K562 (cell line): ENCODE data around the gene GTF3C4. TPM values are rescaled to one million over a fixed set of nuclear protein-coding genes. Genes with fewer than 3 reads are reported as not detected.

Experiments
- ATAC-seq: fragments of 200-7000 bp; cut with Tn5 transposase; 3 replicates; pipeline ENCODE4 v1.9.1; 2020; ENCODE audit warnings: moderate library complexity
- BruUV-seq: library from RNA; stranded (reverse); fragments of 400-500 nt; replicated peaks from 2 replicates; lab custom pipeline; 2021; lab: Mats Ljungman, UMichigan
- CTCF ChIA-PET: fragments of 300-600 bp; formaldehyde crosslinking; extraction: SDS; loops from one replicate; lab custom pipeline; 2021; ENCODE audit warnings: low intra/inter-chr PET ratio; lab: Yijun Ruan, JAX
- POLR2A ChIA-PET: fragments of 300-600, 350-650 bp; sonication (Branson Sonifier 250); formaldehyde crosslinking; extraction: SDS; loops from one replicate; lab custom pipeline; 2021; ENCODE audit warnings: antibody characterized with exemption, inconsistent platforms; lab: Yijun Ruan, JAX
- DNase-seq, 4 experiments: peaks; one replicate each; pipeline versions ENCODE4 v3.0.0 to v3.0.0-alpha.2; 2011 to 2018; ENCODE audit warnings: low spot score in 3 of 4, mixed read lengths in 3 of 4; ENCODE audit errors: extremely low read depth in 1 of 4
- FAIRE-seq: peaks from 2 replicates; lab custom pipeline; 2011; peaks lifted over from hg19 to GRCh38; lab: Jason Lieb, UNC
- H2AFZ ChIP-seq: 2 replicates; pipeline ENCODE4 v1.6.0; 2011; ENCODE audit warnings: low read depth, low read length, control low read depth, inconsistent platforms
- H3K27ac ChIP-seq: fragments of 200-600 bp; 3 replicates; pipeline ENCODE4 v1.8.0; 2011; ENCODE audit warnings: low read depth, mild to moderate bottlenecking, control low read depth, inconsistent platforms, low read length, moderate library complexity, mixed read lengths; ENCODE audit errors: extremely low read depth
- H3K27me3 ChIP-seq, 2 experiments: fragments of 300-600 bp in 1 of 2; 2 replicates in 1 of 2; 3 replicates in 1 of 2; pipeline versions ENCODE4 v1.6.0 to v1.8.0; 2011; ENCODE audit warnings: inconsistent platforms in 2 of 2, low read length in 2 of 2, mild to moderate bottlenecking in 1 of 2, mixed read lengths in 1 of 2, moderate library complexity in 1 of 2; ENCODE audit not compliant: control insufficient read depth in 2 of 2, insufficient read depth in 2 of 2
- H3K36me3 ChIP-seq: fragments of 300-600 bp; 3 replicates; pipeline ENCODE4 v1.8.0; 2011; ENCODE audit warnings: mild to moderate bottlenecking, low read length, inconsistent platforms; ENCODE audit not compliant: control insufficient read depth, insufficient read depth
- H3K4me1 ChIP-seq, 2 experiments: fragments of 200-600 bp in 1 of 2; replicated peaks in 1 of 2; 2 replicates in 1 of 2; 3 replicates in 1 of 2; pipeline versions ENCODE4 v1.5.1 to v1.8.0; 2011; ENCODE audit warnings: inconsistent platforms in 2 of 2, low read length in 2 of 2, mild to moderate bottlenecking in 1 of 2, mixed read lengths in 1 of 2, moderate library complexity in 1 of 2; ENCODE audit not compliant: control insufficient read depth in 2 of 2, insufficient read depth in 2 of 2
- H3K4me2 ChIP-seq: 2 replicates; pipeline ENCODE4 v1.6.1; 2011; ENCODE audit warnings: low read length, control low read depth, inconsistent platforms, mixed read lengths; ENCODE audit not compliant: insufficient read depth
- H3K4me3 ChIP-seq: fragments of 200-600 bp; sonication (generic), shearing (Covaris generic); 2 replicates; pipeline ENCODE4 v1.5.1; 2016; ENCODE audit warnings: control low read depth, inconsistent platforms
- H3K79me2 ChIP-seq: fragments of 200-600 bp; 3 replicates; pipeline ENCODE4 v1.8.0; 2011; ENCODE audit warnings: low read length, inconsistent platforms; ENCODE audit not compliant: control insufficient read depth, insufficient read depth
- H3K9ac ChIP-seq, 2 experiments: 2 replicates each; pipeline versions ENCODE4 v1.6.0 to v1.6.1; 2011; ENCODE audit warnings: low read depth in 2 of 2, low read length in 2 of 2, control low read depth in 1 of 2, inconsistent platforms in 1 of 2, mild to moderate bottlenecking in 1 of 2, mixed read lengths in 1 of 2; ENCODE audit not compliant: insufficient read depth in 1 of 2
- H3K9me1 ChIP-seq: one replicate; pipeline ENCODE4 v1.6.0; 2011; ENCODE audit warnings: inconsistent platforms, mild to moderate bottlenecking, low read length, moderate library complexity; ENCODE audit not compliant: control insufficient read depth, insufficient read depth
- H3K9me3 ChIP-seq: replicated peaks from 2 replicates; pipeline ENCODE4 v1.5.1; 2011; ENCODE audit warnings: low read depth, low read length, inconsistent platforms; ENCODE audit not compliant: control insufficient read depth, insufficient read depth
- H4K20me1 ChIP-seq: replicated peaks from 2 replicates; pipeline ENCODE4 v1.6.1; 2011; ENCODE audit warnings: low read length, inconsistent platforms, mixed read lengths; ENCODE audit not compliant: control insufficient read depth, insufficient read depth
- BHLHE40 ChIP-seq: IDR thresholded peaks from 2 replicates; pipeline ENCODE4 v1.6.1; 2011; ENCODE audit warnings: low read length, improper control_type of control experiment
- BMI1 ChIP-seq: fragments of 150-350 bp; IDR thresholded peaks from 2 replicates; pipeline ENCODE4 v1.6.1; 2014; ENCODE audit warnings: low read length
- GTF2F1 ChIP-seq: IDR thresholded peaks from 2 replicates; pipeline ENCODE4 v1.6.1; 2011; ENCODE audit warnings: low read depth, low read length, improper control_type of control experiment
- KDM1A ChIP-seq, 2 experiments: fragments of 450-650 bp; IDR thresholded peaks; 2 replicates each; pipeline ENCODE4 v1.6.1; 2016; ENCODE audit warnings: mild to moderate bottlenecking in 2 of 2
- MED1 ChIP-seq: sonication (generic); formaldehyde crosslinking; IDR thresholded peaks from 2 replicates; pipeline ENCODE4 v1.8.1; 2023; ENCODE audit warnings: missing genetic modification reagents, borderline replicate concordance
- NCOA1 ChIP-seq: fragments of 450-650 bp; IDR thresholded peaks from 2 replicates; pipeline ENCODE4 v1.6.1; 2016; ENCODE audit warnings: low read depth
- PCBP1 ChIP-seq: fragments of 200-400 bp; formaldehyde crosslinking; IDR thresholded peaks from 2 replicates; pipeline ENCODE4 v1.6.1; 2018; ENCODE audit warnings: mild to moderate bottlenecking, low read depth, low read length; ENCODE audit not compliant: poor library complexity, severe bottlenecking
- POLR2AphosphoS2 ChIP-seq: IDR thresholded peaks from 2 replicates; pipeline ENCODE4 v1.6.1; 2012; ENCODE audit warnings: low read length, improper control_type of control experiment
- POLR2H ChIP-seq: IDR thresholded peaks from 2 replicates; pipeline ENCODE4 v1.6.1; 2016; ENCODE audit warnings: missing genetic modification characterization, low read depth, mild to moderate bottlenecking, control low read depth, missing compliant biosample characterization, moderate library complexity
- RBBP5 ChIP-seq: fragments of 200-600 bp; sonication (generic); IDR thresholded peaks from 2 replicates; pipeline ENCODE4 v1.6.1; 2012; ENCODE audit warnings: borderline replicate concordance, mild to moderate bottlenecking, low read length, control low read depth, inconsistent platforms; ENCODE audit not compliant: insufficient read depth, poor library complexity, severe bottlenecking
- ZFP36 ChIP-seq: fragments of 150-350 bp; IDR thresholded peaks from 2 replicates; pipeline ENCODE4 v1.6.1; 2018; ENCODE audit warnings: low read length, low read depth; ENCODE audit not compliant: partially characterized antibody
- WGBS: fragments of 100-300 bp; shearing (Covaris generic); methylation state at CpG from one replicate; pipeline ENCODE4 v1.1.6; 2016; ENCODE audit warnings: low coverage, mixed read lengths; ENCODE audit not compliant: insufficient coverage; ENCODE audit errors: missing lambda C conversion rate; 5-methylcytosine and 5-hydroxymethylcytosine counted together
- in situ Hi-C: fragments of 300-500 bp; cut with MboI; formaldehyde crosslinking; loops from 4 replicates; pipeline ENCODE4 v1.15.0; 2018; ENCODE audit warnings: inconsistent platforms, mixed read lengths
- intact Hi-C: fragments of 100-400 bp; cut with micrococcal nuclease; formaldehyde crosslinking; loops from 2 replicates; pipeline ENCODE4 v1.14.2; 2022
- polyA plus RNA-seq, 8 experiments: library from polyadenylated mRNA; depleted of rRNA in 4 of 8; stranded (reverse) in 5 of 8; unstranded in 3 of 8; fragments of >200 nt; fragmentation: Nextera tagmentation in 2 of 8; fragmentation: Illumina TruSeq in 1 of 8; extraction: Ambion mirVana in 2 of 8; extraction: Trizol in 1 of 8; gene quantifications; 2 replicates each; pipeline versions ENCODE4 v1.2.1 to v1.2.3, GENCODE V29; 2011 to 2014; ENCODE audit warnings: inconsistent platforms in 1 of 8, missing spikeins in 1 of 8
- total RNA-seq, 7 experiments: library from RNA; depleted of rRNA in 6 of 7; stranded (reverse); fragments of >200 nt in 6 of 7; fragmentation: Illumina TruSeq in 2 of 7; extraction: Trizol in 2 of 7; gene quantifications; 2 replicates each; pipeline versions ENCODE4 v1.2.1 to v1.2.3, GENCODE V29; 2011 to 2021; ENCODE audit warnings: low replicate concordance in 1 of 7

The GTF3C4 gene
- total and polyA plus RNA-seq, 9 of the 15 experiments (the other 6 are each of a cell fraction or from before 2014, with no cell fraction given) = 3.9 to 20.0 (median 12.2) TPM

- FAIRE-seq (no peak), DNase-seq (no peak), ATAC-seq (no peak)
- BruUV-seq = no TSS peak
- Histone ChIP-seq H3K27ac (no peak overlapping the region), H3K4me2 (no peak overlapping the region), H3K9me1 (no peaks in the 10 kb centered on the region), H3K9ac (no peak overlapping the region), H3K9me3 (peaks cover 4% of the 10 kb centered on the region; the same call in 1 of the 2 replicates), H2AFZ (no peak overlapping the region), H3K27me3 (peaks cover 0 to 1% of the 10 kb centered on the region in 2 experiments; a peak in 2 of 5 replicates), H3K36me3 (no peaks in the 10 kb centered on the region), H3K4me1 (no peaks in the 10 kb centered on the region), H3K4me3 (no peak overlapping the region), H4K20me1 (no peaks in the 10 kb centered on the region), H3K79me2 (no peaks in the 10 kb centered on the region)
- in situ Hi-C loops (no loop called here), intact Hi-C loops (loop anchor here (10.0 kb wide), 1 partner anchor 95 kb away; no protein-coding TSS in a partner anchor)
- ChIA-PET POLR2A (interaction anchor here (0.7 kb wide), 1 partner anchor 9 kb away, joined by 3 read pairs; no protein-coding TSS in a partner anchor), CTCF (no interaction called here)
- WGBS = 0% methylated on average over 1 of the region's 1 CpG
- TF ChIP-seq POLR2H (tag) (no peak), NCOA1 (no peak), POLR2AphosphoS2 (no peak), PCBP1 (no peak), KDM1A (IDR thresholded peaks at IDR 0.05) (no peak), BHLHE40 (no peak)
These were observed 29.7 kb downstream of the GTF3C4 start for GRCh38 chr9:132699956-132700355.

GRCh38 chr9:132702254-132702653, 32.0 kb downstream of the GTF3C4 start:
- H3K27ac ChIP-seq = no peak overlapping the region
- no peak for FAIRE-seq
- POLR2A ChIA-PET = no interaction called here
- 4% methylated on average over 1 of the region's 1 CpG for WGBS
- in situ Hi-C loops = no loop called here
- no TSS peak for BruUV-seq
- TF ChIP-seq GTF2F1 = no peak
- TF ChIP-seq BMI1 = no peak
- TF ChIP-seq MED1 (CRISPR knock-in tag) = no peak
- TF ChIP-seq RBBP5 = no peak
- TF ChIP-seq ZFP36 = peak; percentile 83
- no peak overlapping the region for H3K4me3 ChIP-seq
- no peaks in the 10 kb centered on the region for H3K79me2 ChIP-seq
- H3K9ac ChIP-seq = no peak overlapping the region
- H3K4me1 ChIP-seq = no peaks in the 10 kb centered on the region
- intact Hi-C loops = no loop called here
- H4K20me1 ChIP-seq = no peaks in the 10 kb centered on the region
- no peaks in the 10 kb centered on the region for H3K9me1 ChIP-seq
- CTCF ChIA-PET = no interaction called here
- no peak overlapping the region for H2AFZ ChIP-seq
- peak in 1 of 4 experiments; percentile 9 for DNase-seq
- no peaks in the 10 kb centered on the region for H3K36me3 ChIP-seq
- H3K9me3 ChIP-seq = peaks cover 4% of the 10 kb centered on the region; the same call in 1 of the 2 replicates
- H3K27me3 ChIP-seq = peaks cover 8 to 16% of the 10 kb centered on the region in 2 experiments; a peak in 4 of 5 replicates
- no peak for ATAC-seq
- no peak overlapping the region for H3K4me2 ChIP-seq
